ENCODE data around the gene FEM1A.
"Not testable (repeated sequence)": the region's sequence is repeated elsewhere in the genome, so short reads cannot be mapped to it uniquely, and the experiment has no call there.

The FEM1A gene

DNA sequence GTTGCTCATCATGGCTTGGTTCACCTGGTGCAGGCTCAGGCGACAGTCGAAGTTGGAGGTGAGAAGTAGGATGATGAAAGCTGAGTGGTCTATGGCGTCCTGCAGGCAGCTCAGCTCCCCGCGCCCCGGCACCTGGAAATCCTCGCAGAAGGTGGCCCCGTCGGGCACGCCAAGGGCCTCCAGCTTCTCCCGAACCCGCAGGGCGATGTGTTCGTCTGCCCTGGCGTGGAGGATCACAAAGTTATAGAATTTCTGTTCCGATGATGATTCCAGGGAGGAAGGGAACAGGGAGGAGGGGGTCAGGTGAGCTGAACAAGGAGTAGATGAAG, 25.4 kb downstream of the FEM1A start:
- Histone ChIP-seq H3K27me3 (ENCODE audit: low read depth, low read length) (no peaks in the 10 kb centered on the region), H3K9me3 (ENCODE audit: control insufficient read depth in 1 of 2, low read length in 2 of 2) (no peaks in the 10 kb centered on the region), H3K4me1 (ENCODE audit: control insufficient read depth in 1 of 2, insufficient read depth in 2 of 2, low read length in 2 of 2) (peaks cover 0 to 5% of the 10 kb centered on the region in 2 donors), H3K27ac (ENCODE audit: low read length) (no peak overlapping the region), H3K4me3 (ENCODE audit: low read depth in 1 of 2, low read length in 2 of 2) (no peak overlapping the region), H3K36me3 (ENCODE audit: control insufficient read depth in 1 of 2, insufficient read depth in 2 of 2, low read length in 2 of 2) (peaks cover 0 to 24% of the 10 kb centered on the region in 2 donors)

DNA sequence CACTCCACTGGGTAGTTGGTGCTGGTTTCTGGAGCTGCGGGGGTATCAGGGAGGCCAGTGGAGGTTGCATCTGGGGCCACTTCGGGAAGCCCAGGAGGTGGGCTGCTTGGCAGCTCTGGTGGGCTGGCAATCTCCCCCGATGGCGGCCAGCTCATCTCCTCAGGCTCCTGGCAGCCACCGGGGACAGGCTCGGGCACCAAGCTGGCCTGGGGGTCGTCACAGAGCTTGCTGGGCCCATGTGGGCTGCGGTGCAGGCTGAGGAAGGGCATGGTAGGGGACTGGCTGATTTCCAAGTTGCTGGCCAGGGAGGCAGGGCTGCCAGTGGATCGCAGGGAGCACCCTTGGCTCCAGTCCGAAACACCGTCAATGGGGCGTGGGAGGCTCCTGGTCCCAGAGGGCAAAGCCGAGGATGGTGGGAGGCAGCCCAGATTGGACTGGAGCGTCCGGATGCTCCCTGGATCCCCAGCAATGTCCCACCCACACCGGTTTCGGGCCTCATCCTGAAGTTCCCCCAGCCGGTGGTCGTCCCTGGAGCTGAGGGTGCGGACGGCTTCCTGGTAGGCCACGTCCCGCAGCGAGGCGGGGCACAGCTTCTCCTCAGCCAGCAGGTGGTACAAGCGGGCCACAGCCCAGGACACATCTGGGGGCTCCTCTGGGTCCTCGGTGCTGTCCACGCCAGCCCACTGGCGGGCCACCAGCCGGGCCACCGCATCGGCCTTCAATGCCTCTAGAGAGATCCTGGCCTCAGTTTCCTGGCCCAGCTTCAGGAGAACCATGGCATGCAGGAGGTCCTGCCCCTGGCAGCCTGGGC, 26.1 kb downstream of the FEM1A start:
- Histone ChIP-seq H3K27me3 (ENCODE audit: low read depth, low read length) (no peaks in the 10 kb centered on the region), H3K9me3 (ENCODE audit: control insufficient read depth in 1 of 2, low read length in 2 of 2) (no peaks in the 10 kb centered on the region), H3K4me3 (ENCODE audit: low read depth in 1 of 2, low read length in 2 of 2) (no peak overlapping the region), H3K36me3 (ENCODE audit: control insufficient read depth in 1 of 2, insufficient read depth in 2 of 2, low read length in 2 of 2) (peaks cover 0 to 24% of the 10 kb centered on the region in 2 donors), H3K27ac (ENCODE audit: low read length) (no peak overlapping the region), H3K4me1 (ENCODE audit: control insufficient read depth in 1 of 2, insufficient read depth in 2 of 2, low read length in 2 of 2) (peaks cover 0 to 5% of the 10 kb centered on the region in 2 donors)

DNA sequence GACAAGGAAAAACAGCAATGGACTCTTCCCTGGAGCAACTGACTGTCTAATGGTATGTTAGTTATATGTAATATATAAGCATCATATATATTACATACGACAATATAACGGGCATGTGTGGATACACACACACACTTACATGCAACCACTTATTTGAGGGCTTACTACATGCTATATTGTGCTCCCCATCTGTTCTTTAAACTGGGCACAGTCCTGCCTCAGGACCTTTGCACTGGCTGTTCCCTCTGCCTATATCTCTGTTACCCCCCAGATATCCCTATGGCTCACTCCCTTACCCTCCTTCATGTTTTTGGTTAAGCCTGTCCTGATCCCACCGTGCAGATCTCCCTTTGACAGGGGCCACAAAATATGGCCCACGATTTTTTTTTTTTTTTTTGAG, 29.7 kb downstream of the FEM1A start:
- peaks cover 0 to under 1% of the 10 kb centered on the region in 2 donors for H3K4me1 ChIP-seq (ENCODE audit: control insufficient read depth in 1 of 2, insufficient read depth in 2 of 2, low read length in 2 of 2)
- H3K9me3 ChIP-seq (ENCODE audit: control insufficient read depth in 1 of 2, low read length in 2 of 2) = no peaks in the 10 kb centered on the region
- no peak overlapping the region for H3K4me3 ChIP-seq (ENCODE audit: low read depth in 1 of 2, low read length in 2 of 2)
- H3K27ac ChIP-seq (ENCODE audit: low read length) = no peak overlapping the region
- H3K27me3 ChIP-seq (ENCODE audit: low read depth, low read length) = no peaks in the 10 kb centered on the region
- peaks cover 0 to 24% of the 10 kb centered on the region in 2 donors for H3K36me3 ChIP-seq (ENCODE audit: control insufficient read depth in 1 of 2, insufficient read depth in 2 of 2, low read length in 2 of 2)

DNA sequence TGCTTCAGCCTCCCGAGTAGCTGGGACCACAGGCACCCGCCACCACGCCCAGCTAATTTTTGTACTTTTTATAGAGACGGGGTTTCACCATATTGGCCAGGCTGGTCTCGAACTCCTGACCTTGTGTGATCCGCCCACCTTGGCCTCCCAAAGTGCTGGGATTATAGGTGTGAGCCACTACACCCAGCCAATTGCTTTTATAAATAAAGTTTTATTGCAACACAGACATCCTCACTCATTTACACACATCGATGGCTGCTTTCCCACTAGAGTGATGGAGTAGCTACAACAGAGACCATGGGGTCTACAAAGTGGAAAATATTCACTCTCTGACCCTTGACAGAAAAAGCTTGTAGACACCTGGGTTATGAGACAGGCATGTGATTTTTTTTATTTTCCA, 30.8 kb downstream of the FEM1A start:
- H3K27ac ChIP-seq (ENCODE audit: low read length); H3K4me3 ChIP-seq (ENCODE audit: low read depth in 1 of 2, low read length in 2 of 2); H3K4me1 ChIP-seq (ENCODE audit: control insufficient read depth in 1 of 2, insufficient read depth in 2 of 2, low read length in 2 of 2); H3K27me3 ChIP-seq (ENCODE audit: low read depth, low read length); H3K9me3 ChIP-seq (ENCODE audit: control insufficient read depth in 1 of 2, low read length in 2 of 2): not testable (repeated sequence)
- H3K36me3 ChIP-seq (ENCODE audit: control insufficient read depth in 1 of 2, insufficient read depth in 2 of 2, low read length in 2 of 2) = peaks cover 0 to 13% of the 10 kb centered on the region in 2 donors

DNA sequence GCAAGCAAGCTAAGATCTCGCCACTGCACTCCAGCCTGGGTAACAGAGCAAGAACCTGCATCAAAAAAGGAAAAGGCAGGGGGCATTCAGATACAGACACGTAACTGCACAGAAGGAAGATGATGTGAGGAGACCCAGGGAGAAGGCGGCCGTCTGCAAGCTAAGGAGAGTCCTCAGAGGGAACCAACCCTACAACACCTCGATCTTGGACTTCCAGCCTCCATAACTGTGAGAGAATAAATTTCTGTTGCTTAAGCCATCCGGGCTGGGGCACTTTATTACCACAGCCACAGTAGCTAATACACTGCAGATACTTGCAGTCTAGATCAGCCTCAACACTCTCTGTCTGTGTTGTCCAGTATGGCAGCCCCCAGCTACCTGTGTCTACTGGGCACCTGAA, 32.0 kb downstream of the FEM1A start:
- Histone ChIP-seq H3K9me3 (ENCODE audit: control insufficient read depth in 1 of 2, low read length in 2 of 2) (no peaks in the 10 kb centered on the region), H3K36me3 (ENCODE audit: control insufficient read depth in 1 of 2, insufficient read depth in 2 of 2, low read length in 2 of 2) (peaks cover 0 to under 1% of the 10 kb centered on the region in 2 donors), H3K27me3 (ENCODE audit: low read depth, low read length) (no peaks in the 10 kb centered on the region), H3K4me3 (ENCODE audit: low read depth in 1 of 2, low read length in 2 of 2) (no peak overlapping the region), H3K27ac (ENCODE audit: low read length) (no peak overlapping the region), H3K4me1 (ENCODE audit: control insufficient read depth in 1 of 2, insufficient read depth in 2 of 2, low read length in 2 of 2) (no peaks in the 10 kb centered on the region)

DNA sequence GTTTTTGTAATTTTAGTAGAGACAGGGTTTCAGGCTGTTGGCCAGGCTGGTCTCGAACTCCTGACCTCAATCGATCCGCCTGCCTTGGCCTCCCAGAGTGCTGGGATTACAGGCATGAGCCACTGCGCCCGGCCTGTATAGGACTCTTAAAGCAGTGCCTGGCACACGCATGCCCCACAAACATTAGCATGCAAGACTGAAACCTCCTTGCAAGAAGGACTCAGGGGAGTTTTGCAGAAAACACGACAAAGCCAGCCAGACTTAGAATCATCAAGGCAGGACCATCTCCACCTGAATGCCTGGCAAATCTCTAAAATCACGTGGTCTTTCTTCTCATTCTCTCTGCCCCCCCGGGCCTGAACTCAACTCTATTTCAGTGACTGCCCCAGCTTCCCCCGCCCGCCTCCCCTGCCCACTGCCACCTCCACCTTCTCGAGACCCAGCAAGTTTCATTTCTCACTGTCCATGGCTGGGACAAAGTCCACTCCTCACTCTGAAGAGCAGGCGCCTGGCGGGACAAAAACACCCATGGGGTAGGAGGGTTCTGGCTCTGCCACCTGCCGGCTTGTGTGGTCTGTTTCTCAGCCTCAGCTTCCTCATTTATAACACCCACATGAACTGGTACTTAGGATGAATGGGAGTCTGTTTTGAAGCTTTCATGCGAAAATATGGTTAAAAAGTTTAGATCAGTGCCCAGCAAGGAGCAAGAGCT, 37.6 kb downstream of the FEM1A start:
- H3K27ac ChIP-seq (ENCODE audit: low read length) = no peak overlapping the region

DNA sequence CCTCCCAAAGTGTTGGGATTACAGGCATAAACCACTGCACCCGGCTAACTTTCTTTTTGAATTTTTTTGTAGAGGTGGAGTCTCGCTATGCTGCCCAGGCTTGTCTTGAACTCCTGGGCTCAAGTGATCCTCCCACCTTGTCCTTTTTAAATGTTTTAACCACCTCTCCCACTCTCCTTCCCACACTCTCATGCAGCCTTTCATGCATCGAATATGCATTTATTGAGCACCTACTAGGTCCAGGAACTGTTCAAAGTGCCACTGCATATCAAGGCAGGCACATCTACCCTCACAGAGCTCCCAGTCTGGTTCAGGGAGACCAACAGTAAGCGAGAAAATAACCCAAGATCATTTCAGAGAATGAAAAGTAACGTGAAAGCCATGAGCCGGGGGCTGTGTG, 38.8 kb downstream of the FEM1A start:
- Histone ChIP-seq H3K9me3 (ENCODE audit: control insufficient read depth in 1 of 2, low read length in 2 of 2) (no peaks in the 10 kb centered on the region), H3K4me1 (ENCODE audit: control insufficient read depth in 1 of 2, insufficient read depth in 2 of 2, low read length in 2 of 2) (peaks cover 3 to 15% of the 10 kb centered on the region in 2 donors), H3K27ac (ENCODE audit: low read length) (peak overlapping the region; percentile 96), H3K36me3 (ENCODE audit: control insufficient read depth in 1 of 2, insufficient read depth in 2 of 2, low read length in 2 of 2) (no peaks in the 10 kb centered on the region), H3K27me3 (ENCODE audit: low read depth, low read length) (no peaks in the 10 kb centered on the region), H3K4me3 (ENCODE audit: low read depth in 1 of 2, low read length in 2 of 2) (peak overlapping the region; percentile 82 to 91)

More for the DNA sequence above, 37.6 kb downstream of the FEM1A start:
- Histone ChIP-seq H3K9me3 (ENCODE audit: control insufficient read depth in 1 of 2, low read length in 2 of 2) (no peaks in the 10 kb centered on the region), H3K4me3 (ENCODE audit: low read depth in 1 of 2, low read length in 2 of 2) (no peak overlapping the region), H3K4me1 (ENCODE audit: control insufficient read depth in 1 of 2, insufficient read depth in 2 of 2, low read length in 2 of 2) (peaks cover 3 to 15% of the 10 kb centered on the region in 2 donors), H3K36me3 (ENCODE audit: control insufficient read depth in 1 of 2, insufficient read depth in 2 of 2, low read length in 2 of 2) (no peaks in the 10 kb centered on the region), H3K27me3 (ENCODE audit: low read depth, low read length) (no peaks in the 10 kb centered on the region)

DNA sequence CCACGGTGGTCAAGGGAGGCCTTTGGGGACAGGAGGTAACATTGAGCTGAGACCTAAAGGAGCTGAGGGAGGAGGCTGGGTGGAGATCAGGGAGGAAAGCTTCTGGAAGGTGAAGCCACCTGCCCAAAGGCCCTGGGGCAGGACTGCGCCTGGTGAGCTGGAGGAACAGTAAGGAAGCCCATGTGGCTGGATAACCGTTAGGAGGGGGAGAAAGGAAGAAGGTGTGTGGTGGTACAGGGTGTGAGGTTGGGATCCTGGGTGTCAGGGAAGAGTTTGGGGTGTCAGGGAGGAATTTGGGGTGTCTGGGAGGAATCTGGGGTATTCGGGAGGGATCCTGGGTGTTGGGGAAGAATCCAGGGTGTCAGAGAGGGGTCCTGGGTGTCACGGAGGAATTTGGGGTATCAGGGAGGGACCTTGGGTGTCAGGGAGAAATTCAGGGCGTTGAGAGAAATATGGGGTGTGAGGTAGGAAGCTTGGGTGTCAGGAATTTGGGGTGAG, 39.3 kb downstream of the FEM1A start:
- Histone ChIP-seq H3K4me1 (ENCODE audit: control insufficient read depth in 1 of 2, insufficient read depth in 2 of 2, low read length in 2 of 2) (peaks cover 3 to 15% of the 10 kb centered on the region in 2 donors), H3K4me3 (ENCODE audit: low read depth in 1 of 2, low read length in 2 of 2) (peak overlapping the region; percentile 82 to 91), H3K36me3 (ENCODE audit: control insufficient read depth in 1 of 2, insufficient read depth in 2 of 2, low read length in 2 of 2) (no peaks in the 10 kb centered on the region), H3K27me3 (ENCODE audit: low read depth, low read length) (no peaks in the 10 kb centered on the region), H3K9me3 (ENCODE audit: control insufficient read depth in 1 of 2, low read length in 2 of 2) (no peaks in the 10 kb centered on the region), H3K27ac (ENCODE audit: low read length) (peak overlapping the region; percentile 96)

DNA sequence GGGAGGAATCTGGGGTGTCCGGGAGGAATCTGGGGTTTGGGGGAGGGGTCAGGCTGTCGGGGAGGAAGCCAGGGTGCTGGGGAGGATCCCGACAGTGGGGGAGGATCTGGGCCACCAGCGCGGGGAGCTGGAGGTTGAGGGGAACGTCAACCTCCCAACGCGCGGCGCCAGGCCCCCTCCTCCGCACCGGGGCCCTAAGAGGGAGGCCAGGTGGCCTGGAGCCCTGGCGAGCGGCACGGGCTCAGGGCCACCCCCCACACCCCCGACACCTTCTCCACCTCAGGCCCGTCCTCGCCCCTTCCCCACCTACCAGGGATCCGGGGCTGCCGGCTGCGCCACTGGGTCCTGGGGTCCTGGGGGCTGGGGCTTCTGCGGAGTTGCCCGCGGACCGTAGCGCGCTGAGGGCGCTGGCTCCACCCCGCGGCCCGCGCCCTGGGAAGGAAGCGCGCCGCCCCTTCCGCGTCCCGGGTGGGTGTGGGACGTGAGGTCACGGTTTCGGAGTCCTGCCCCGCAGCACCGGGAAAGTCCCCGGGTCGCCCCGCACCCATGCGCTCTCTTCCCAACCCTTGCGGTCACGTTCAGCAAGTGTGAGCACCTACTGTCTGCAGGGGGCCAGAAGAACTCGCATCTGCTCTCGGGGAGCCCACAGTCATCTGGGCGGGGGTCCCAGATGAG, 39.9 kb downstream of the FEM1A start, which contains the start of gene TICAM1:
TICAM1 (minus strand) TSS at position 409 of the 675 bp plus-strand sequence. CDS start 13,335 bp downstream, outside the sequence.
- no peaks in the 10 kb centered on the region for H3K9me3 ChIP-seq (ENCODE audit: control insufficient read depth in 1 of 2, low read length in 2 of 2)
- peaks cover 3 to 15% of the 10 kb centered on the region in 2 donors for H3K4me1 ChIP-seq (ENCODE audit: control insufficient read depth in 1 of 2, insufficient read depth in 2 of 2, low read length in 2 of 2)
- peak within 1 kb of the TSS; percentile 96 for H3K27ac ChIP-seq (ENCODE audit: low read length)
- no peaks in the 10 kb centered on the region for H3K27me3 ChIP-seq (ENCODE audit: low read depth, low read length)
- H3K4me3 ChIP-seq (ENCODE audit: low read depth in 1 of 2, low read length in 2 of 2) = peak within 1 kb of the TSS; percentile 82 to 91
- H3K36me3 ChIP-seq (ENCODE audit: control insufficient read depth in 1 of 2, insufficient read depth in 2 of 2, low read length in 2 of 2) = no peaks in the 10 kb centered on the region

DNA sequence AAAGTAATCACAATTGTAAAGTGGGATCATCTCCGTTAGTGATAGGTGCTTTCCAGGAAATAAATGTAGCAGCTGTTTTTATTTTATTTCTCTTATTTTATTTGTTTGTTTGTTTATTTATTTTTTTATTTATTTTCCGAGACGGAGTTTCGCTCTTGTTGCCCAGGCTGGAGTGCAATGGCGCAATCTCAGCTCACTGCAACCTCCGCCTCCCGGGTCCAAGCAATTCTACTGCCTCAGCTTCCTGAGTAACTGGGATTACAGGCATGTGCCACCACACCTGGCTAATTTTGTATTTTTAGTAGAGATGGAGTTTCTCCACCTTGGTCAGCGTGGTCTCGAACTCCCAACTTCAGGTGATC, 40.4 kb downstream of the FEM1A start:
- not testable (repeated sequence) for H3K36me3 ChIP-seq (ENCODE audit: control insufficient read depth in 1 of 2, insufficient read depth in 2 of 2, low read length in 2 of 2); H3K27me3 ChIP-seq (ENCODE audit: low read depth, low read length); H3K9me3 ChIP-seq (ENCODE audit: control insufficient read depth in 1 of 2, low read length in 2 of 2)
- H3K4me3 ChIP-seq (ENCODE audit: low read depth in 1 of 2, low read length in 2 of 2) = peak overlapping the region; percentile 82 to 91
- peak overlapping the region; percentile 63 for H3K27ac ChIP-seq (ENCODE audit: low read length)
- peaks cover 3 to 15% of the 10 kb centered on the region in 2 donors for H3K4me1 ChIP-seq (ENCODE audit: control insufficient read depth in 1 of 2, insufficient read depth in 2 of 2, low read length in 2 of 2)

DNA sequence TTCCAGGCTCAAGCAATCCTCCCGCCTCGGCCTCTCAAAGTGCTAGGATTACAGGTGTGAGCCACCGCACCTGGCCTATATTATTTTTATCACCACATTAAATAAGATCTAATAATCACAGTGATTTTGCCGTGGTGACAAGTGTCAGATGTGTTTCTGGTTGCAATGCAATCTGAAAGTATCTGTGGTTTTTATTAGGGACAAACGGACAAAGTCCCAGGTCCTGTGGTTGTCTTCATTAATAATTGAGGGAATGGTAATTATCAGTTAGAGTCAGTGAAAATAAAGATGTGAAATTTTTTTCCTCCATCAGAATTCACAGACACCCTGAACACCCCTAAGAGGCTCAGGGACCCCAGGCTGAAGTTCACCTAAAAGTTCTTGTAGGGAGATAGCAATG, 41.2 kb downstream of the FEM1A start:
- Histone ChIP-seq H3K4me3 (ENCODE audit: low read depth in 1 of 2, low read length in 2 of 2) (no peak overlapping the region), H3K27ac (ENCODE audit: low read length) (no peak overlapping the region), H3K9me3 (ENCODE audit: control insufficient read depth in 1 of 2, low read length in 2 of 2) (no peaks in the 10 kb centered on the region), H3K27me3 (ENCODE audit: low read depth, low read length) (no peaks in the 10 kb centered on the region), H3K4me1 (ENCODE audit: control insufficient read depth in 1 of 2, insufficient read depth in 2 of 2, low read length in 2 of 2) (peaks cover 3 to 15% of the 10 kb centered on the region in 2 donors), H3K36me3 (ENCODE audit: control insufficient read depth in 1 of 2, insufficient read depth in 2 of 2, low read length in 2 of 2) (peaks cover 0 to 4% of the 10 kb centered on the region in 2 donors)
